NCI-H2081 (cell line): Measurements from ENCODE around the gene ALOX5.

ENCODE experiments used
- DNase-seq, 2 experiments: peaks; one replicate each; lab custom pipeline; 2025; lab: John Stamatoyannopoulos, UW

Gene ALOX5

DNA sequence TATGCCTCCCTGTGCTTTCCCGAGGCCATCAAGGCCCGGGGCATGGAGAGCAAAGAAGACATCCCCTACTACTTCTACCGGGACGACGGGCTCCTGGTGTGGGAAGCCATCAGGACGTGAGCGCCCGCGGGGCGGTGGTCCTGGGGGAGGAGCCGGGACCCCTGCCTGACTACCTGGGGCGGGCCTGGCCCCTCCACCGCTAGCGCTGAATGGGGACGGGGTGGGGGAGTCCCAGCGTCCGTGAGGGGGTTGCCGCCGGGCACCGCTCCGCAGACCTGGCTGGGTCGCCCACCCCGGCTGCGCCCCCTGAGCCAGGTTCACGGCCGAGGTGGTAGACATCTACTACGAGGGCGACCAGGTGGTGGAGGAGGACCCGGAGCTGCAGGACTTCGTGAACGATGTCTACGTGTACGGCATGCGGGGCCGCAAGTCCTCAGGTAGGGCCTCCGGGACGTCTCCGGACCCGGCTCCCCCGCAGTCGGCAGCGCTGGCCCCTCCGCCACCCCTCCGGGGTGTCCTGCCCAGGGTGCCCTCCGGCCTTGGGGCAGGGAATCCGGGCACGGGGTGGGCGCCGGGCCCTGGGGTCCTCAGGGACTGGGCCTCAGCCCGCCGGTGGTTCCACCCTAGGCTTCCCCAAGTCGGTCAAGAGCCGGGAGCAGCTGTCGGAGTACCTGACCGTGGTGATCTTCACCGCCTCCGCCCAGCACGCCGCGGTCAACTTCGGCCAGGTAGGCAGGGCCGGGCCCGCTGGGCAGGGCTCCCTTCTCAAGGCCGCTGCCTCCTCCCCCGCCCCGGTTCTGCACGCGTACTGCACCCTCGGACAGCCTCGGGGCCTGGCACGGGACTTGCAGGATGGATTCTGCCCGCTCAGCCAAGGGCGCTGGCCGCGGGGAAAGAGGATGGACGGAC is 69.3 kb downstream of the ALOX5 start:
- DNase-seq: no peak

DNA sequence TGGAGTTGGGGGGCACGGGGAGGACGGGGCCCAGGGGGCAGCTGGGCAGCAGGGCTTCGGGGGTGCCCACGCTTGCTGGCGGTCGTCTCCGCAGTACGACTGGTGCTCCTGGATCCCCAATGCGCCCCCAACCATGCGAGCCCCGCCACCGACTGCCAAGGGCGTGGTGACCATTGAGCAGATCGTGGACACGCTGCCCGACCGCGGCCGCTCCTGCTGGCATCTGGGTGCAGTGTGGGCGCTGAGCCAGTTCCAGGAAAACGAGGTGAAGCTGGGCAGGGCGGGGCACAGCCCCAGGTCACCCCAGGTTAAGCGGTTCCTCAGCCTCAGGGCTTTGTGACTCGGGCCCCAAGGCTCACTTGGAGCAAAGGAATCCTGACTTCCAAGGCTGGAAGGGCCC is 70.0 kb downstream of the ALOX5 start:
- no peak for DNase-seq

DNA sequence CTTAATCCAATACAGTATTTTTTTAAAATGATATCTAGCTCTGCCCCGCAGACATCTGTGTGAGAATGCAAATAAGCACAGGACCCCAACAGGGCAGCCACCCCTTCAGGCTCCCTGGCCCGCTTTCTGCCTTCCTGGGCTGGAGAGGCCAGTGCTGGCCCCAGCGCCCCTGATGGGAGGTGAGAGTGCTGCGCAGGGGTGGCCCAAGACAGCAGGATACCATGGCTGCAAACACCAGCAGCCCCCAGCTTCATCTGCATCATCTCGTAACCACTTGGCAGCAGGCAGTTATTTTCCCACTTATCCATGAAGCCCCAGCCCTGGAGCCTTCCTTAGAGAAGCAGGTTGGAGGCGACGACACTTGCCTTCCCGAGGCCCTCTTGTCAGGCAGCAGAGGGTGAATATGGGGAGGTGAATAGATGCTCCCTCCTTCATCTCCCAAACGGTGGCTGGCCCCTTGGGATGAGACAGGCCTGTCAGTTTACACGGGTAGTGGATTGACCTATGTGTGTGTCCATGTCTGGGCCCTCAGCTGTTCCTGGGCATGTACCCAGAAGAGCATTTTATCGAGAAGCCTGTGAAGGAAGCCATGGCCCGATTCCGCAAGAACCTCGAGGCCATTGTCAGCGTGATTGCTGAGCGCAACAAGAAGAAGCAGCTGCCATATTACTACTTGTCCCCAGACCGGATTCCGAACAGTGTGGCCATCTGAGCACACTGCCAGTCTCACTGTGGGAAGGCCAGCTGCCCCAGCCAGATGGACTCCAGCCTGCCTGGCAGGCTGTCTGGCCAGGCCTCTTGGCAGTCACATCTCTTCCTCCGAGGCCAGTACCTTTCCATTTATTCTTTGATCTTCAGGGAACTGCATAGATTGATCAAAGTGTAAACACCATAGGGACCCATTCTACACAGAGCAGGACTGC is 71.2 kb downstream of the ALOX5 start:
- no peak for DNase-seq

DNA sequence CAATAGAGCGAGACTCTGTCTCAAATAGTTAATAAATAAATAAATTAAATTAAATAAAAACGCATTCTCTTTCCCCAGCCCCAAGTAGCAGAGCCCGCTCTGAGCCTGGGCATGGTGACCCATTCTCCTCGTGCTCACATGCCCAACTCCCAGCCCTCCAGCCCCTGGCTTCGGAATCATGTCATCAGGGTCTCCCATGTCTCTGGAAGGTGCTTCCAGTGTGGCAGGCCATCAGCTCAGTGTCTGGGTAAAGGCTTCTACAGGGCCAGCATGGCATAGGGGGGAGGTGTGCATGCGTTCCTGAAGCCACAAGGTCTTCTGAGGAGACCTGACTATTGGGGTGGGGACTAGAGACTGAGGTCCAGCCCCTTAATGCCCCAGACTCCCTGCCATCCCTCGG is 72.8 kb downstream of the ALOX5 start:
- DNase-seq: no peak

DNA sequence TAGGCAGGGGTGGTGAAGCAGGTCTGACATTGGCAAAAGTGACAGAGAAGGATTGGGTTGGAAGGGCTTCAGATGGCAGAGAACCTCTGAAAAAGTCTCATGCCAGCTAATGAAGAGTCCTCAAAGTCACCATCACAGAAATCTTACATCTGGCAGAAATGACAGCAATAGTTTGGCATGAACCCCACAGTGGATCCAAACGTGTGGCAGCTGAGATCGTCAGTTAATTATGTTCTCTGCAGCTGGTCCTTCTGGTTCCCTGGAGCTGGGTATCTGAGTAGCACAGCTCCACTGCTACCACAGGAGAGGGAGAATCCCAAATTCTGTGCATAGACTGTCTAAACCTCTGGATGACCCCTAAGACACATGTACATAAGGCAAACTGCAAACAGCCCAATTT is 73.4 kb downstream of the ALOX5 start:
- no peak for DNase-seq

DNA sequence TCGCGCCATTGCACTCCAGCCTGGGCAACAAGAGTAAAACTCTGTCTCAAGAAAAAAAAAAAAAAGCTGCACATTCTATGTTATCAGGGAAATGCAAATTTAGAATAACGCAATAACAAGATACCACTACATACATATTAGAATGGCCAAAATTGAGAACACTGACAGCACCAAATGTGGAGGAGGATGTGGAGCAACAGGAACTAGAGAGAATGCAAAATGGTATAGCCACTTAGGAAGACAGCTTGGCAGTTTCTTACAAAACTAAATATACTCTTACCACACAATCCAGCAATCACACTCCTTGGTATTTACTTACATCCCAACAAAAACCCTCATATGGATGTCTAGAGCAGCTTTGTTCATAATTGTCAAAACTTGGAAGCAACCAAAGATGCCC is 76.8 kb downstream of the ALOX5 start:
- DNase-seq: no peak

DNA sequence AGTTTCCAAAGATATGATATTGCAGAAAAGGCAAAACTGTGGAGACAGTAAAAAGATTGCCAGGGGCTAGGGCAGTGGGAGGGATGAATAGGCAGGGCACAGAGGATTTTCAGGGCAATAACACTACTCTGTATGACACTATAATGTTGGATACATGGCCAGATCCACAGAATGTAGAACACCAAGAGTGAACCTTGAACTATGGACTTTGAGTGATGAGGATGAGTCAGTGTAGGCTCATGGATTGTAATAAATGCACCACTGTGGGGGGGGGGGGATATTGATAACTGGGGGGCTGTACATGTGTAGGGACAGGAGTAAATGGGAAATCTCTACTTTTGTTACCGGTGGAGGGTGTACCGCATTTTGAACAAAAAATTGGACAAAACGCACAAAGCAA is 77.4 kb downstream of the ALOX5 start:
- no peak for DNase-seq

DNA sequence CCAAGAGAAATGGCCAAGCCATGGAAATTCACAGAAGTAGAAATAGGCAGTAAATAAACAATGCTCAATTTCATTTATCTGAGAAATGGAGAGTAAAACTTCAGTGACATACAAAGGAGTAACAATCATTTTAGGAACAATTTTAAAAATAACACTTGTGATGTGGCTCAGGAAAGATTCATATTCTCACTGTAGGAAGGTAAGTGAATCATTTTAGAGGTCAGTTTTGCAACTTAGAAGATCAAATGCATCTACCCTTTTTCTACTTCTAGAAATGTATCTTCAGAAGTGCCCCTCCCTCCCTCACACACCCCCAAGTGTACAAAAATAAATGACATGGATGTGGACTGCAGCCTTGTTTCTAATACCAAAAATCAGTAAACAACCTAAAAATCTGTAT is 78.3 kb downstream of the ALOX5 start:
- no peak for DNase-seq

DNA sequence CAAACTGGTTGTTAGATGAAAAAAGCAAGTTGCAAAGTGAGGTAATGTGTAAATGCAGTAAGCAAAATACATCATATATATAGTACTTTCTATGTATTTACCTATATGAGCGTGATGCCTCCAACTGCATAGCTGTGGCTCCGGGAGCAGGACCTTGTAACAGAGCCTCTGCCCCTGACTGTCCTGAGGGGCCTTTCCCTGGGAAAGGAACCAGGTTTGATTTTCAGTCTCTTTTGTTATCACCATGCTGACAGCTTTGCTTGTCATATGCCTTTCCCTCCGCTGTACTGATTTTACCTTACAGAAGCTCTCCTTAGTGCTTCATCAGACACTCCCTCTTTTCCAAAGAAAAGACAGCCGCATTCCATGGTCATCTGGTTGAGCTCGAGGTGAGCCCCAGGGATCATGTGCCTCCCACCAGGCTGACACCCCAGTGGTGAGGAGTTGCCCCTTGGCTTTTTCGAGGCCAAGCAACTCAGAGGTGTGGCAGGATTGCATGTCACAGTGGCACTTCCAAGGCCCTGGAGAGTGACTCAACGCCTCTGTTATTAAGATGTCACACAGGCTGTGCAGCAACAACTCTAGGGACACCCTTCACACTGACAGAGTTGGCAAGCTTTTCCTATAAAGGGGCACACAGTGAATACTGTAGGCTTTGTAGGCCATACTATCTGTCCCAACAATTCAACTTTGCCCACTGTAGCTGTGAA is 78.9 kb downstream of the ALOX5 start:
- DNase-seq: no peak

DNA sequence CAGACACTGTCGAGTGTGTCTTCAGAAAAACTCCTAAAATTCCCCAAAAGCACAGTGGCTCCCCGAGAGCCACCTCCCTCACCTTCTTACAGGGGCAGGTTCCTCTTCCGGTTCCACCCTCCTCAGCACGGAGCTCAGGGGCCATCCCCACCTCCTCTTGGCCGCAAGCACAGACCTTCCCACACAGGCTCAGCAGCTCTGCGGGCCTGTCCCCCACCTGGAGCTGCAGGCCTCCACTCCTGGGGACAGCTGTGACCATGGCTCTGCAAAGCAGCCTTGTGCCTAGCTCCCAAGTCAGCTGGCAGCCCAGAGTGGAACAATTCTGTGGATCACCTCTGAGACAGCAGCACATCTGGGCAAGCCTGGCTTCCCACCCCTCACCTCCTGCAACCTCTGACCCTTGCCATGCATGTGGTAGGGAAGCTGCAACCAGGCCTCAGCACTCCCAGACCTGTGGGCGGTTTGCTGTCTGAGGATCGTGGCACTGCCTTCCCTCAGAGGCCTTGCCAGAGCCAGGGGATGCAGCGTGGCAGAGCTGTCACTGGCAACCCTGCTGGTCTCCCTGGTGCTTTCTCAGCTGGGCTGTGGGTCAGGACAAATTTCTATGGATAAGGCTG is 79.7 kb downstream of the ALOX5 start:
- DNase-seq: no peak

DNA sequence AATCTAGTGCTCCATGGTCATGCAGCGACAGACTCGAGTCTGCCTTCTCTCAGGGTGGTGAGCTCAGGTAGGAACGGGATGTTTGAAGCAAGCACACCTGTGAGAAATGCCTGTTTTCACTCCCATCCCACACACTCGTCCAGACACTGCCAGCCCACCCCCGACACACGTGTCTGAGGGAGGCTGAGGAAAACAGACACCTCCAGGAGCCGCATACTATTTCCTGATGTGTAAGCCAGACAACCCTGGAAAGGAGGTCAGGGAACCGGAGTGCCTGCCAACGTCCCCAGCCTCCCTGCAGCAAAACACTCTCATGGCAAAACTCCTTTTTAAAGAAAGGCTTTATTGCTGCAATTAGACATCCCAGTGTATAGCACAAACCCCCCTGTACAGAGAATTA is 80.2 kb downstream of the ALOX5 start:
- no peak for DNase-seq

DNA sequence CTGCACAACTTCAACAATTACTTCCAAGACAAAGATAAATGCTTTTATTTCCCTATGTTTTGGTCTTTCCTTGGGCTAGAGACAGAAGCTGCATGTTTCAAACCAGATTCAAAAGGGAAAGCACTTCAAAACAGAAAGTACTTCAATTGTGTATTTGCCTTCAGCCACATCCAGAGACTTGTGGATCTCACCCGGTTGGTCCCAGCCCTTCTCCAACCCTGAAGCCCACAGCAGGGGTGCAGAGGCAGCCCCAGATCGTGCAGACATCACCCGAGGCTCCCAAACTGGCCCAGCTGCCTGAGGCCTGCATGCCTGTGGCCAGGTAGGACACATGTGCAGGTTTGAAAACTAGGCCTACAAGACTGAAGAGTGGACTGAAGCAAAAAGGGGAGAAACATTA is 80.8 kb downstream of the ALOX5 start:
- DNase-seq: no peak

DNA sequence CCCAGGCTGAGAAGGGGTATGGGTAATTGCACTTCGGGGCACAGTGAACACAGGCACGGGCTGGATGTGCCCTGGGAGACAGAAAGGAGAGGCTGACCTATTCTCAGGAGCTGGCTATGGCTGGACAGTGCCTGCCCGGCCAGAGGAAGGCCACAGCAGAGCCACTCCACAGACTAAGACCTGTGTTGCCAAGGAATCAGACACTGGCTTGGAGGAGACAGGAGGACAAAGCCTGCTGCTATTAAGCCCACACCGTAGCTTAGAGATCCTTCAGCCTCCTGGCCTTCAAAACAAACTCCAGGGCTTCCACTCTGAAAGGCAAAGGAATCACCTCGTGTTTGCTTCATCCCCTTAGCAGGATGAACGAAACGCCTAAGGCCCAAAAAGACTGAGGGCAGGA is 82.2 kb downstream of the ALOX5 start:
- no peak for DNase-seq

DNA sequence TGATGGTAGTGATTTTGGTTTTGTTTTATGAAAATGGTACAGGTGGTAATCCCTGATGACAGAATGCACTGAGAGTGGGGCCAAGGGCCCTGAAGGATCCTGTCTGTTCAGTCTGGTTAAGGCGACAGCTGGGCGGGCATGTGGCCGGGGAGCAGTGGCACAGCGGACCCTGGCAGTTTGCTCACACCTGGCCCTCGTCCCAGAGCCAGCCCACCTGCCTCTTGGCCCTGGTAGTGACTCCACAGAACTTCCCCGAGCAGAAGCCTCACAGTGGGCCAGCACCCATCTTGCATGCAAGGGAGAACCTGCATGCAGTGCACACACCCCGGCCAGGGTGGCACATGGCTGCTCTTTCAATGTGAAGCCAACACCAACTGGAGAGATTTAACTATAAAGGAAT is 82.8 kb downstream of the ALOX5 start:
- no peak for DNase-seq

DNA sequence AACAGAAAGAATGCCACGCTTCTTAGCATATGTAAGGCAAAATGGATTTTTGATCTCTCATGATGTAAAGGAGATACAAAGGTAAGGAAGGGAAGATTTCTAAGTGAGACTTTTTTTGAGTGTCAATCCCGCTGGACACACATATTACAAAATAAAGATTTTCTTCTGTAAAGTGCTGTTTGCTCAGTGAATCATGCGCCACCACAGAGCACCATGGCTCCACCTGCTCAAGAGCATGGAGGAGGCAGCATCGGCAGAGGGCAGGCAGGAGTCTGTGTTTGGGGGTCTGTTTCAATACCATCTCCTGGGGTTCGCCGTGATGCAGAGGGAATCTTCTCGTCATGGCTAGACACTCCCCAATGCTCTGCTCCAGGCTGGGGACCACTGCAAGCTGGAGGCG is 83.5 kb downstream of the ALOX5 start:
- no peak for DNase-seq

DNA sequence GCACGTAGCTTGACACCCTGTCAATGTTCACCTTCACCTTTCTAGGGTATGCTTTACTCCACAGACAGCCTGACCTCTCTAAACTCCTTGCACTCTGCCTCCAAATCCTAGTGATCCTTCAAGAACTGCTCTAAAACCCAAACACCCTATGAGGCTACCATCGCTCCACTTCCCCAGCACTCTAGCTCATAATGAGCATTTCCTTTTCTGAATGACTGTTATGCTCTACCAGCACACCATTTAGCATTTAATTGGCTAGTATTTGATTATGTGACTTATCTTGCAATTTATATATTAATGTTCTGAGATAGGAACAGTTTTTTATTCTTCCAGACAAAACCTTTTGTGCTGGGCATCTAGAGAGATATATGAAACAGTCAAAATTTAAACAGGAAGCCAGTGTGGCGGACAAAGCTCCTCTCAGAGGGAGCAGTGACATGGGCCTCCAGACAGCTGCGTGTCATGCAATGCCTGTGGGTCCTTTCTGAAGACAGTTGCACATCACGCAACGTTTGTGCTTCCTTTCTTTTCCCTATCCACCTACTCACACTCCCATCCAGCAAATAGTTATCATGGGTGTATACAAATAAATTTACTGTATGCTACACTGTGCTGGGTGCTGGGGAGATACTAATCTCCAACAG is 86.3 kb downstream of the ALOX5 start:
- DNase-seq: no peak

DNA sequence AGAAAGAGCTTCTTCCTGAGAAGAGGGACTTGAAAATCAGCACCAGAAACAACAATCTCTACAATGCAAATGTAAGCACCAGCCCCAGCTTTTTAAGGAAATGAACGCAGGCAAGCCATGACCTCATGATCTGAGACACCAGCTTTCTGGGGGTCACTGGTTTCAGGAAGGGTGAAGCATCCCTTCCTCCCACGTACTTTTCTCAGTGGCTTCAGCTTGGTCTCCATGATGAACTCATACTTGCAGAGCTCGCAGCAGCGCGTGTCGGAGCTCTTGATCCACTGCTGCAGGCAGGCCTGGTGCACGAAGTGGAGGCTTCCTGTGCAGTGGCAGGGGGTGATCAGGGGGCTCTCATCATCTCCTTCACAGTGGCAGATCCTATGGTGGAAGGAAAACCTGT is 87.0 kb downstream of the ALOX5 start:
- no peak for DNase-seq

DNA sequence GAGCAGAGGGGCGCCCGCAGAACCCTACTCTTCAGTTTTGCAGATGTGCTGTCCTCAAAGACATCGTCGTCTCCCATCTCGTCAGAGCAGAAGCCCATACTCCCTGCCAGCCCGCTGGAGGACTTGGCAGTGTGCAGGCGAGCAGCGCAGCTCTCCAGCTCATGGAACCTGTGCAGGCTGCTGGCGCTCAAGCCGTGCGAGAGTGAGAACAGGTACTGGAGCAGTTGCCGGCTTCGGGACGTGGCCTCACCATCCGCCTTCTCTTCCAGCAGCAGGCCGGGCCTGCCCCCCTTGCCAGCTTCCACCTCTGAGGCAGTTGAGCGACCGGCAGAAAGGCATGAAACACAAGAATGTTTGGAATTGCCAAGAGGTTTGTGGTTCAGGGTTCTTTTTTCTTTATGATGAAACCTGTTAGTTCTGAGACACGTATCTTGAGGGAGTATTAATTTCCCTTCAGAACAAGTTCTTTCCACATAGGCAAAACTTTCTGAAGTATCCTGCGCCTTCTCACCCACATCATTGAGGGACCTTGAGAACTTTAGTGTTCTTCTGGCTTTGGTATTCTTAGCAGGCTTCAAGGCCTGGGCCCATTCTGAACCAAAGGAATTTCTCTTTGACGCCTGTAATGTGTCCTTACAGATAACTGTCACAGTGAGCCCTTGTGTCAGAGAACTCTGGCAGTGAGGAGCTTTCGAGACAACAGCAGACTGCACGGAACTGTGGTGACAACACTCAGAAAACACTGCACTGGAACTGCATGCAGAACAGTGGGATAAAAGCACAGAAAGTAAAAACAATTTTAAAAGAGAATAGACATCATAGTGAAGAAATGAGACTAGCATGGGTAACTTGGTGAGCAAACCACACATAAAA is 89.5 kb downstream of the ALOX5 start:
- no peak for DNase-seq

DNA sequence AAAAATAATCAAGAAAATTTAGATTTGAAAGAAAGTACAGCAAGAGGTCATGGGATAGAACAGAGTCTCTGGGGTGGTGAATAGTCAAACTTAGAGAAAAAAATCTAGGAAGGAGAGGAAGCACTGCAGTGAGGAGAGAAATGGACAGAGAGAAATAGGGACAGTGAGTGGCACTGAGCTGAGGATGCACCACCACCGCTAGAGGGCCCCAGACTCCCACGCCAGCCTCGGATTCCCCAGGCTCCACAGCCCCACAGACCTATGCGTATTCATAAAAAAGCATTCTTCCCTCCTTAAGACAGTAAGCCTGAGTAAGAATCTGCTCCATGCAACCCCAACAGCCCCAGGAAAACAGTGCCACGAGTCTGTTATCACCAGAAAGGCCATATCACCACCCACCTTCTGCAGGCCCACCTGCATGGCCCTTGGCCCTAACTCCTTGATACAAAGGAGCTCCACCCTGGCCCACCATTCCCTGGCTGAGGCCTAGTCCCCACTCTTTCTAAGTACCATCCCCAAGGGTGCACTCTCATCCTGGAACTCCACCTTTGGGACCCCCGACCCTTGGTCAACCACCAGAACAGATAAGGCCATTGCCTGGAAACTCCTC is 91.0 kb downstream of the ALOX5 start:
- DNase-seq: peak; percentile 30 to 36

DNA sequence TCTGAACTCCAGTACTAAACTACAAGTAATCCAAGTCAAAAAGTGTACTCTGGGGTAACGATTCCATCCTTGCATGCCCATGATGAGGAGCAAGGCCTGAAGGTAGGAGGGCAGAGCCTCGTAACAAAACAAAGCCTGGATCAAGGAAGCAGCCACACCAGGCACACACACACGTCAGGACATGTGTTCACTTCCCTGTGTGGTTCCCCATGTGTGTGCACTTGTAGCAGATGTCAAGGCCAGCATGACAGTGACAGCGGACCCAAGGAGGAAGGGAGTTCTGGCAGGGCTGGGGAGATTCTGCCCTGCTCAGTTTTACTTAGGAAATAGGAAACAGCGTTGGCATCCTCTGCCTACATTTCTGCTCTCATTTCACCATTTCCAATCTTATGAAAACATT is 92.8 kb downstream of the ALOX5 start:
- no peak for DNase-seq
